Neural crest cell (in vitro differentiated cells): ENCODE measurements around the gene PPM1H. TPM values are rescaled to one million over a fixed set of nuclear protein-coding genes. Genes with fewer than 3 reads are reported as not detected.
"Not testable (repeated sequence)": the region's sequence is repeated elsewhere in the genome, so short reads cannot be mapped to it uniquely, and the experiment has no call there.

Experiments used
- DNase-seq: peaks from one replicate; pipeline ENCODE4 v3.0.0; 2021; ENCODE audit warnings: low read depth, mixed read lengths, low spot score
- H3K27ac Mint-ChIP-seq: one replicate; pipeline ENCODE4 v1.8.0; 2021; ENCODE audit warnings: mild to moderate bottlenecking, mixed read lengths; ENCODE audit not compliant: unreplicated experiment
- H3K27me3 Mint-ChIP-seq: 2 replicates; pipeline ENCODE4 v1.8.0; 2021; ENCODE audit warnings: low read depth, mild to moderate bottlenecking, mixed read lengths
- H3K36me3 Mint-ChIP-seq: 2 replicates; pipeline ENCODE4 v1.8.0; 2021; ENCODE audit warnings: low read depth, mild to moderate bottlenecking, mixed read lengths
- H3K4me1 Mint-ChIP-seq: 2 replicates; pipeline ENCODE4 v1.8.0; 2021; ENCODE audit warnings: mixed read lengths
- H3K4me3 Mint-ChIP-seq: one replicate; pipeline ENCODE4 v1.8.0; 2021; ENCODE audit warnings: mild to moderate bottlenecking, mixed read lengths
- H3K9me3 Mint-ChIP-seq: 2 replicates; pipeline ENCODE4 v1.8.0; 2021; ENCODE audit warnings: mixed read lengths
- CTCF ChIP-seq: fragments of 200-600 bp; sonication (generic); conservative IDR thresholded peaks from 2 replicates; pipeline ENCODE4 v1.5.0; 2021; ENCODE audit warnings: antibody characterized with exemption, mild to moderate bottlenecking
- total RNA-seq: library from RNA; stranded (reverse); gene quantifications from 2 replicates; pipeline ENCODE4 v1.2.1, GENCODE V29; 2021

PPM1H gene
- total RNA-seq, 1 donor from 2014 or later: 3.5 TPM

GRCh38 chr12:62763861-62764645 is 170.9 kb downstream of the PPM1H start:
- Mint-ChIP-seq H3K36me3 (no peaks in the 10 kb centered on the region), H3K27me3 (no peaks in the 10 kb centered on the region), H3K4me3 (no peak overlapping the region), H3K4me1 (peaks cover 5% of the 10 kb centered on the region), H3K27ac (no peak overlapping the region), H3K9me3 (peaks cover 3% of the 10 kb centered on the region)
- no peak for TF ChIP-seq CTCF
- no peak for DNase-seq

GRCh38 chr12:62763312-62763711 is 171.6 kb downstream of the PPM1H start:
- peaks cover 3% of the 10 kb centered on the region for H3K36me3 Mint-ChIP-seq
- no peaks in the 10 kb centered on the region for H3K27me3 Mint-ChIP-seq
- no peak for TF ChIP-seq CTCF
- H3K9me3 Mint-ChIP-seq: peaks cover 3% of the 10 kb centered on the region
- H3K4me1 Mint-ChIP-seq: peaks cover 5% of the 10 kb centered on the region
- H3K27ac Mint-ChIP-seq: no peak overlapping the region
- no peak for DNase-seq
- H3K4me3 Mint-ChIP-seq: no peak overlapping the region

- H3K4me3 Mint-ChIP-seq: no peak overlapping the region
- H3K9me3 Mint-ChIP-seq: peaks cover 3% of the 10 kb centered on the region
- no peak overlapping the region for H3K27ac Mint-ChIP-seq
- TF ChIP-seq CTCF: no peak
- H3K4me1 Mint-ChIP-seq: peaks cover 5% of the 10 kb centered on the region
- no peak for DNase-seq
- H3K27me3 Mint-ChIP-seq: no peaks in the 10 kb centered on the region
- peaks cover 3% of the 10 kb centered on the region for H3K36me3 Mint-ChIP-seq
Measured at GRCh38 chr12:62762645-62763044, 172.3 kb downstream of the PPM1H start.

- H3K9me3 Mint-ChIP-seq: peaks cover 3% of the 10 kb centered on the region
- H3K4me3 Mint-ChIP-seq: no peak overlapping the region
- H3K27ac Mint-ChIP-seq: no peak overlapping the region
- H3K4me1 Mint-ChIP-seq: peaks cover 5% of the 10 kb centered on the region
- TF ChIP-seq CTCF: no peak
- peaks cover 3% of the 10 kb centered on the region for H3K36me3 Mint-ChIP-seq
- DNase-seq: no peak
- no peaks in the 10 kb centered on the region for H3K27me3 Mint-ChIP-seq
Measured at GRCh38 chr12:62761658-62762057, 173.3 kb downstream of the PPM1H start.

- Mint-ChIP-seq H3K9me3 (peaks cover 3% of the 10 kb centered on the region), H3K36me3 (peaks cover 3% of the 10 kb centered on the region), H3K27ac (no peak overlapping the region), H3K4me1 (peaks cover 5% of the 10 kb centered on the region), H3K4me3 (no peak overlapping the region), H3K27me3 (no peaks in the 10 kb centered on the region)
- no peak for DNase-seq
- no peak for TF ChIP-seq CTCF
Measured at GRCh38 chr12:62760779-62761178, 174.2 kb downstream of the PPM1H start.

GRCh38 chr12:62760341-62760740 is 174.6 kb downstream of the PPM1H start:
- not testable (repeated sequence) for H3K9me3 Mint-ChIP-seq, H3K36me3 Mint-ChIP-seq, DNase-seq, H3K4me3 Mint-ChIP-seq, H3K4me1 Mint-ChIP-seq, H3K27me3 Mint-ChIP-seq, H3K27ac Mint-ChIP-seq
